Liver (tissue), 9 donors: Measurements from ENCODE around the gene MYF5. TPM values are rescaled to one million over a fixed set of nuclear protein-coding genes. Genes with fewer than 3 reads are reported as not detected.

Experiments used
- DNase-seq: peaks from one replicate; pipeline ENCODE4 v3.0.0-alpha.2; 2017; ENCODE audit warnings: low spot score
- H3K27ac ChIP-seq, 2 donors: one replicate each; pipeline ENCODE4 v1.7.0; 2013; ENCODE audit warnings: inconsistent platforms in 2 of 2, low read length in 2 of 2, control low read depth in 1 of 2, low read depth in 1 of 2, mild to moderate bottlenecking in 1 of 2
- H3K27me3 ChIP-seq, 4 donors: one replicate each; pipeline versions ENCODE4 v1.6.1 to v1.7.0; 2013; ENCODE audit warnings: low read length in 3 of 4, inconsistent platforms in 1 of 4, mild to moderate bottlenecking in 1 of 4, moderate library complexity in 1 of 4; ENCODE audit not compliant: control insufficient read depth in 4 of 4, insufficient read depth in 4 of 4
- H3K36me3 ChIP-seq, 4 donors: one replicate each; pipeline versions ENCODE4 v1.6.1 to v1.7.0; 2013; ENCODE audit warnings: low read length in 3 of 4, mild to moderate bottlenecking in 3 of 4, low read depth in 1 of 4, moderate library complexity in 1 of 4; ENCODE audit not compliant: control insufficient read depth in 4 of 4, insufficient read depth in 3 of 4
- H3K4me1 ChIP-seq, 4 donors: one replicate each; pipeline versions ENCODE4 v1.6.1 to v1.7.0; 2013; ENCODE audit warnings: low read length in 3 of 4, mild to moderate bottlenecking in 3 of 4, moderate library complexity in 1 of 4; ENCODE audit not compliant: control insufficient read depth in 4 of 4, insufficient read depth in 4 of 4
- H3K4me3 ChIP-seq, 3 donors: one replicate each; pipeline versions ENCODE4 v1.6.1 to v1.7.0; 2013; ENCODE audit warnings: low read length in 3 of 3, control low read depth in 1 of 3, low read depth in 1 of 3, mild to moderate bottlenecking in 1 of 3
- H3K9ac ChIP-seq, 2 donors: one replicate each; pipeline ENCODE4 v1.7.0; 2013; ENCODE audit warnings: low read length in 2 of 2, mild to moderate bottlenecking in 2 of 2, moderate library complexity in 2 of 2, control low read depth in 1 of 2, low read depth in 1 of 2
- H3K9me3 ChIP-seq, 4 donors: one replicate each; pipeline versions ENCODE4 v1.6.1 to v1.7.0; 2013; ENCODE audit warnings: low read length in 3 of 4; ENCODE audit not compliant: control insufficient read depth in 4 of 4
- ATF3 ChIP-seq: IDR thresholded peaks from 2 replicates; pipeline ENCODE4 v1.6.1; 2016; ENCODE audit warnings: antibody characterized with exemption
- CTCF ChIP-seq: fragments of 150-350 bp; IDR thresholded peaks from 2 replicates; pipeline ENCODE4 v1.5.1; 2017; ENCODE audit warnings: improper control_type of control experiment, low read depth, low read length; ENCODE audit not compliant: missing input control
- EGR1 ChIP-seq, 2 donors: IDR thresholded peaks; 2 replicates each; pipeline ENCODE4 v1.6.1; 2016 to 2018; ENCODE audit warnings: antibody characterized with exemption in 2 of 2, low read depth in 2 of 2
- FOXA1 ChIP-seq: IDR thresholded peaks from 2 replicates; pipeline ENCODE4 v1.6.1; 2016; ENCODE audit warnings: antibody characterized with exemption
- FOXA2 ChIP-seq: IDR thresholded peaks from 2 replicates; pipeline ENCODE4 v1.6.1; 2016; ENCODE audit warnings: antibody characterized with exemption
- GABPA ChIP-seq, 2 donors: IDR thresholded peaks in 1 of 2; conservative IDR thresholded peaks in 1 of 2; 2 replicates each; pipeline ENCODE4 v1.6.1; 2016; ENCODE audit warnings: antibody characterized with exemption in 2 of 2, mild to moderate bottlenecking in 1 of 2, moderate library complexity in 1 of 2
- HNF4A ChIP-seq, 2 donors: conservative IDR thresholded peaks; 2 replicates each; pipeline ENCODE4 v1.6.1; 2016; ENCODE audit warnings: antibody characterized with exemption in 2 of 2, mild to moderate bottlenecking in 2 of 2
- HNF4G ChIP-seq: IDR thresholded peaks from 2 replicates; pipeline ENCODE4 v1.6.1; 2016; ENCODE audit warnings: antibody characterized with exemption
- JUND ChIP-seq, 2 donors: IDR thresholded peaks; 2 replicates each; pipeline ENCODE4 v1.6.1; 2016; ENCODE audit warnings: antibody characterized with exemption in 2 of 2
- MAX ChIP-seq: IDR thresholded peaks from 2 replicates; pipeline ENCODE4 v1.6.1; 2016; ENCODE audit warnings: antibody characterized with exemption
- NR2F2 ChIP-seq: IDR thresholded peaks from 2 replicates; pipeline ENCODE4 v1.6.1; 2016; ENCODE audit warnings: antibody characterized with exemption
- RAD21 ChIP-seq, 2 donors: IDR thresholded peaks; 2 replicates each; pipeline ENCODE4 v1.6.1; 2016; ENCODE audit warnings: antibody characterized with exemption in 2 of 2, mild to moderate bottlenecking in 2 of 2
- REST ChIP-seq: IDR thresholded peaks from 2 replicates; pipeline ENCODE4 v1.6.1; 2016; ENCODE audit warnings: antibody characterized with exemption, mild to moderate bottlenecking
- RXRA ChIP-seq, 2 donors: IDR thresholded peaks; 2 replicates each; pipeline ENCODE4 v1.6.1; 2017 to 2018; ENCODE audit warnings: antibody characterized with exemption in 2 of 2, mild to moderate bottlenecking in 1 of 2
- SP1 ChIP-seq: IDR thresholded peaks from 2 replicates; pipeline ENCODE4 v1.6.1; 2018; ENCODE audit warnings: antibody characterized with exemption, mild to moderate bottlenecking
- TAF1 ChIP-seq: conservative IDR thresholded peaks from 2 replicates; pipeline ENCODE4 v1.6.1; 2016; ENCODE audit warnings: antibody characterized with exemption, mild to moderate bottlenecking
- YY1 ChIP-seq: IDR thresholded peaks from 2 replicates; pipeline ENCODE4 v1.6.1; 2016; ENCODE audit warnings: antibody characterized with exemption, mild to moderate bottlenecking
- ZBTB33 ChIP-seq: IDR thresholded peaks from 2 replicates; pipeline ENCODE4 v1.6.1; 2016; ENCODE audit warnings: antibody characterized with exemption
- WGBS: extraction: QIAGEN DNeasy Blood & Tissue Kit; methylation state at CpG from one replicate; pipeline ENCODE4 v1.1.7; 2013; 5-methylcytosine and 5-hydroxymethylcytosine counted together
- polyA plus RNA-seq, 2 donors: library from polyadenylated mRNA; stranded (reverse) in 1 of 2; unstranded in 1 of 2; fragments of 200-250 nt in 1 of 2; fragments of >200 nt in 1 of 2; fragmentation: Nextera tagmentation in 1 of 2; extraction: Ambion mirVana in 1 of 2; gene quantifications; one replicate each; pipeline versions ENCODE4 v1.2.1 to v1.2.3, GENCODE V29; 2013 to 2015
- total RNA-seq, 2 donors: library from RNA; depleted of rRNA; stranded (reverse); fragments of >200 nt; gene quantifications; one replicate each; pipeline ENCODE4 v1.2.3, GENCODE V29; 2014
- donor health status: healthy.
- donor health status: healthy.
- donor health status: healthy.
- donor health status: healthy.
- donor health status: healthy.

MYF5 gene
- total and polyA plus RNA-seq, 4 donors: not detected

GRCh38 chr12:80676856-80677255 lies 39.9 kb upstream of the MYF5 start:
- Histone ChIP-seq H3K27me3 (no peaks in the 10 kb centered on the region), H3K9ac (peak overlapping the region in 1 of 2 donors; percentile 58), H3K9me3 (no peaks in the 10 kb centered on the region), H3K36me3 (no peaks in the 10 kb centered on the region), H3K4me1 (peaks cover 0 to 4% (median 0%) of the 10 kb centered on the region in 4 donors), H3K4me3 (no peak overlapping the region), H3K27ac (peak overlapping the region; percentile 34 to 67)
- TF ChIP-seq REST (peak; percentile 84), GABPA (IDR thresholded peaks at IDR 0.05 in 1 of 2, conservative IDR thresholded peaks at IDR 0.05 in 1 of 2) (no peak), ATF3 (no peak), EGR1 (IDR thresholded peaks at IDR 0.05; ENCODE audit: low read depth in 2 of 2) (peak in 1 of 2 donors; percentile 87), JUND (IDR thresholded peaks at IDR 0.05) (peak; percentile 55 to 94), RXRA (IDR thresholded peaks at IDR 0.05) (peak; percentile 70 to 85), ZBTB33 (peak; percentile 35), CTCF (no peak), FOXA1 (no peak), TAF1 (no peak), MAX (peak; percentile 30), NR2F2 (no peak), RAD21 (IDR thresholded peaks at IDR 0.05) (peak; percentile 57 to 58), HNF4A (conservative IDR thresholded peaks at IDR 0.05) (peak; percentile 91 to 98), SP1 (peak; percentile 80), YY1 (peak; percentile 75), FOXA2 (peak; percentile 21), HNF4G (peak; percentile 86)
- DNase-seq: no peak
- WGBS: 27% methylated on average over 1 of the region's 1 CpG
